Measurements from ENCODE around the gene CCDC126.

Gene CCDC126

GRCh38 chr7:23590529-23590928 lies 6.7 kb upstream of the CCDC126 start:
- no peaks in the 10 kb centered on the region for H3K79me2 ChIP-seq (ENCODE audit: insufficient read depth, low read length)
- no peak overlapping the region for H3K9ac ChIP-seq (ENCODE audit: low read length)
- H3K4me2 ChIP-seq (ENCODE audit: low read length), result no peak overlapping the region
- TF ChIP-seq CTCF (IDR thresholded peaks at IDR 0.05; ENCODE audit: low read length), result no peak
- H3K4me1 ChIP-seq (ENCODE audit: insufficient read depth, low read length, severe bottlenecking), result peaks cover 8% of the 10 kb centered on the region
- H3K27ac ChIP-seq (ENCODE audit: low read depth, low read length, poor library complexity, severe bottlenecking), result no peak overlapping the region
- H3K9me2 ChIP-seq (ENCODE audit: low read depth, low read length), result no peaks in the 10 kb centered on the region
- H3K36me3 ChIP-seq (ENCODE audit: insufficient read depth, low read length), result no peaks in the 10 kb centered on the region
- no peak overlapping the region for H2AFZ ChIP-seq (ENCODE audit: low read length)
- no peaks in the 10 kb centered on the region for H4K20me1 ChIP-seq (ENCODE audit: insufficient read depth, low read length)
- H3F3A ChIP-seq (ENCODE audit: insufficient read depth, low read length), result no peaks in the 10 kb centered on the region
- H3K9me3 ChIP-seq (ENCODE audit: low read length), result no peaks in the 10 kb centered on the region
- H3K4me3 ChIP-seq (ENCODE audit: low read depth, low read length, poor library complexity, severe bottlenecking), result no peak overlapping the region
- no peaks in the 10 kb centered on the region for H3K27me3 ChIP-seq (ENCODE audit: insufficient read depth, low read length)

GRCh38 chr7:23593706-23594105 lies 3.5 kb upstream of the CCDC126 start:
- Histone ChIP-seq H3K4me3 (ENCODE audit: low read depth, low read length, poor library complexity, severe bottlenecking) (no peak overlapping the region), H4K20me1 (ENCODE audit: insufficient read depth, low read length) (no peaks in the 10 kb centered on the region), H2AFZ (ENCODE audit: low read length) (no peak overlapping the region), H3K4me2 (ENCODE audit: low read length) (no peak overlapping the region), H3K27ac (ENCODE audit: low read depth, low read length, poor library complexity, severe bottlenecking) (no peak overlapping the region), H3K4me1 (ENCODE audit: insufficient read depth, low read length, severe bottlenecking) (peaks cover 25% of the 10 kb centered on the region), H3K27me3 (ENCODE audit: insufficient read depth, low read length) (no peaks in the 10 kb centered on the region), H3K9me2 (ENCODE audit: low read depth, low read length) (no peaks in the 10 kb centered on the region), H3K9ac (ENCODE audit: low read length) (no peak overlapping the region), H3K9me3 (ENCODE audit: low read length) (no peaks in the 10 kb centered on the region), H3F3A (ENCODE audit: insufficient read depth, low read length) (no peaks in the 10 kb centered on the region; the same call in 1 of the 2 replicates), H3K36me3 (ENCODE audit: insufficient read depth, low read length) (no peaks in the 10 kb centered on the region), H3K79me2 (ENCODE audit: insufficient read depth, low read length) (no peaks in the 10 kb centered on the region)
- TF ChIP-seq EZH2 (IDR thresholded peaks at IDR 0.05; ENCODE audit: borderline replicate concordance, low read length) (no peak), CTCF (IDR thresholded peaks at IDR 0.05; ENCODE audit: low read length) (no peak)

- H3K9ac ChIP-seq (ENCODE audit: low read length), result no peak overlapping the region
- H3K36me3 ChIP-seq (ENCODE audit: insufficient read depth, low read length), result no peaks in the 10 kb centered on the region
- no peaks in the 10 kb centered on the region for H3K9me2 ChIP-seq (ENCODE audit: low read depth, low read length)
- H3K4me3 ChIP-seq (ENCODE audit: low read depth, low read length, poor library complexity, severe bottlenecking), result no peak overlapping the region
- H3K27ac ChIP-seq (ENCODE audit: low read depth, low read length, poor library complexity, severe bottlenecking), result no peak overlapping the region
- no peak overlapping the region for H3K4me2 ChIP-seq (ENCODE audit: low read length)
- no peaks in the 10 kb centered on the region for H3K79me2 ChIP-seq (ENCODE audit: insufficient read depth, low read length)
- no peaks in the 10 kb centered on the region; the same call in 1 of the 2 replicates for H3F3A ChIP-seq (ENCODE audit: insufficient read depth, low read length)
- no peaks in the 10 kb centered on the region for H3K27me3 ChIP-seq (ENCODE audit: insufficient read depth, low read length)
- TF ChIP-seq CTCF (IDR thresholded peaks at IDR 0.05; ENCODE audit: low read length), result no peak
- TF ChIP-seq EZH2 (IDR thresholded peaks at IDR 0.05; ENCODE audit: borderline replicate concordance, low read length), result no peak
- H3K9me3 ChIP-seq (ENCODE audit: low read length), result no peaks in the 10 kb centered on the region
- H2AFZ ChIP-seq (ENCODE audit: low read length), result no peak overlapping the region
- H4K20me1 ChIP-seq (ENCODE audit: insufficient read depth, low read length), result no peaks in the 10 kb centered on the region
- peaks cover 37% of the 10 kb centered on the region for H3K4me1 ChIP-seq (ENCODE audit: insufficient read depth, low read length, severe bottlenecking)
Observed at GRCh38 chr7:23594879-23595604, 2.1 kb upstream of the CCDC126 start.
